Liver (tissue), 9 donors: ENCODE measurements around the gene RRP1. TPM values are rescaled to one million over a fixed set of nuclear protein-coding genes. Genes with fewer than 3 reads are reported as not detected.
"Not testable (repeated sequence)": the region's sequence is repeated elsewhere in the genome, so short reads cannot be mapped to it uniquely, and the experiment has no call there.

Experiments
- DNase-seq: peaks from one replicate; pipeline ENCODE4 v3.0.0-alpha.2; 2017; ENCODE audit warnings: low spot score
- H3K27ac ChIP-seq, 2 donors: one replicate each; pipeline ENCODE4 v1.7.0; 2013; ENCODE audit warnings: inconsistent platforms in 2 of 2, low read length in 2 of 2, control low read depth in 1 of 2, low read depth in 1 of 2, mild to moderate bottlenecking in 1 of 2
- H3K27me3 ChIP-seq, 4 donors: one replicate each; pipeline versions ENCODE4 v1.6.1 to v1.7.0; 2013; ENCODE audit warnings: low read length in 3 of 4, inconsistent platforms in 1 of 4, mild to moderate bottlenecking in 1 of 4, moderate library complexity in 1 of 4; ENCODE audit not compliant: control insufficient read depth in 4 of 4, insufficient read depth in 4 of 4
- H3K36me3 ChIP-seq, 4 donors: one replicate each; pipeline versions ENCODE4 v1.6.1 to v1.7.0; 2013; ENCODE audit warnings: low read length in 3 of 4, mild to moderate bottlenecking in 3 of 4, low read depth in 1 of 4, moderate library complexity in 1 of 4; ENCODE audit not compliant: control insufficient read depth in 4 of 4, insufficient read depth in 3 of 4
- H3K4me1 ChIP-seq, 4 donors: one replicate each; pipeline versions ENCODE4 v1.6.1 to v1.7.0; 2013; ENCODE audit warnings: low read length in 3 of 4, mild to moderate bottlenecking in 3 of 4, moderate library complexity in 1 of 4; ENCODE audit not compliant: control insufficient read depth in 4 of 4, insufficient read depth in 4 of 4
- H3K4me3 ChIP-seq, 3 donors: one replicate each; pipeline versions ENCODE4 v1.6.1 to v1.7.0; 2013; ENCODE audit warnings: low read length in 3 of 3, control low read depth in 1 of 3, low read depth in 1 of 3, mild to moderate bottlenecking in 1 of 3
- H3K9ac ChIP-seq, 2 donors: one replicate each; pipeline ENCODE4 v1.7.0; 2013; ENCODE audit warnings: low read length in 2 of 2, mild to moderate bottlenecking in 2 of 2, moderate library complexity in 2 of 2, control low read depth in 1 of 2, low read depth in 1 of 2
- H3K9me3 ChIP-seq, 4 donors: one replicate each; pipeline versions ENCODE4 v1.6.1 to v1.7.0; 2013; ENCODE audit warnings: low read length in 3 of 4; ENCODE audit not compliant: control insufficient read depth in 4 of 4
- ATF3 ChIP-seq: IDR thresholded peaks from 2 replicates; pipeline ENCODE4 v1.6.1; 2016; ENCODE audit warnings: antibody characterized with exemption
- EGR1 ChIP-seq, 2 donors: IDR thresholded peaks; 2 replicates each; pipeline ENCODE4 v1.6.1; 2016 to 2018; ENCODE audit warnings: antibody characterized with exemption in 2 of 2, low read depth in 2 of 2
- FOXA1 ChIP-seq: IDR thresholded peaks from 2 replicates; pipeline ENCODE4 v1.6.1; 2016; ENCODE audit warnings: antibody characterized with exemption
- FOXA2 ChIP-seq: IDR thresholded peaks from 2 replicates; pipeline ENCODE4 v1.6.1; 2016; ENCODE audit warnings: antibody characterized with exemption
- GABPA ChIP-seq, 2 donors: IDR thresholded peaks in 1 of 2; conservative IDR thresholded peaks in 1 of 2; 2 replicates each; pipeline ENCODE4 v1.6.1; 2016; ENCODE audit warnings: antibody characterized with exemption in 2 of 2, mild to moderate bottlenecking in 1 of 2, moderate library complexity in 1 of 2
- HNF4A ChIP-seq, 2 donors: conservative IDR thresholded peaks; 2 replicates each; pipeline ENCODE4 v1.6.1; 2016; ENCODE audit warnings: antibody characterized with exemption in 2 of 2, mild to moderate bottlenecking in 2 of 2
- HNF4G ChIP-seq: IDR thresholded peaks from 2 replicates; pipeline ENCODE4 v1.6.1; 2016; ENCODE audit warnings: antibody characterized with exemption
- JUND ChIP-seq, 2 donors: IDR thresholded peaks; 2 replicates each; pipeline ENCODE4 v1.6.1; 2016; ENCODE audit warnings: antibody characterized with exemption in 2 of 2
- NR2F2 ChIP-seq: IDR thresholded peaks from 2 replicates; pipeline ENCODE4 v1.6.1; 2016; ENCODE audit warnings: antibody characterized with exemption
- RXRA ChIP-seq, 2 donors: IDR thresholded peaks; 2 replicates each; pipeline ENCODE4 v1.6.1; 2017 to 2018; ENCODE audit warnings: antibody characterized with exemption in 2 of 2, mild to moderate bottlenecking in 1 of 2
- SP1 ChIP-seq: IDR thresholded peaks from 2 replicates; pipeline ENCODE4 v1.6.1; 2018; ENCODE audit warnings: antibody characterized with exemption, mild to moderate bottlenecking
- TAF1 ChIP-seq: conservative IDR thresholded peaks from 2 replicates; pipeline ENCODE4 v1.6.1; 2016; ENCODE audit warnings: antibody characterized with exemption, mild to moderate bottlenecking
- YY1 ChIP-seq: IDR thresholded peaks from 2 replicates; pipeline ENCODE4 v1.6.1; 2016; ENCODE audit warnings: antibody characterized with exemption, mild to moderate bottlenecking
- WGBS: extraction: QIAGEN DNeasy Blood & Tissue Kit; methylation state at CpG from one replicate; pipeline ENCODE4 v1.1.7; 2013; 5-methylcytosine and 5-hydroxymethylcytosine counted together
- polyA plus RNA-seq, 2 donors: library from polyadenylated mRNA; stranded (reverse) in 1 of 2; unstranded in 1 of 2; fragments of 200-250 nt in 1 of 2; fragments of >200 nt in 1 of 2; fragmentation: Nextera tagmentation in 1 of 2; extraction: Ambion mirVana in 1 of 2; gene quantifications; one replicate each; pipeline versions ENCODE4 v1.2.1 to v1.2.3, GENCODE V29; 2013 to 2015
- total RNA-seq, 2 donors: library from RNA; depleted of rRNA; stranded (reverse); fragments of >200 nt; gene quantifications; one replicate each; pipeline ENCODE4 v1.2.3, GENCODE V29; 2014
- TF ChIP-seq, protein P1 (sequence below): IDR thresholded peaks from 2 replicates; pipeline ENCODE4 v1.6.1; 2016; ENCODE audit warnings: antibody characterized with exemption, mild to moderate bottlenecking
- TF ChIP-seq, protein P2 (sequence below): IDR thresholded peaks from 2 replicates; pipeline ENCODE4 v1.6.1; 2016; ENCODE audit warnings: antibody characterized with exemption
- TF ChIP-seq, protein P3 (sequence below): fragments of 150-350 bp; IDR thresholded peaks from 2 replicates; pipeline ENCODE4 v1.5.1; 2017; ENCODE audit warnings: improper control_type of control experiment, low read depth, low read length; ENCODE audit not compliant: missing input control
- TF ChIP-seq, protein P4 (sequence below): IDR thresholded peaks from 2 replicates; pipeline ENCODE4 v1.6.1; 2016; ENCODE audit warnings: antibody characterized with exemption
- donor health status: healthy.
- donor health status: healthy.
- donor health status: healthy.
- donor health status: healthy.
- donor health status: healthy.

The RRP1 gene
- total and polyA plus RNA-seq, 4 donors, result 5.4 to 15.0 (median 7.7) TPM

DNA sequence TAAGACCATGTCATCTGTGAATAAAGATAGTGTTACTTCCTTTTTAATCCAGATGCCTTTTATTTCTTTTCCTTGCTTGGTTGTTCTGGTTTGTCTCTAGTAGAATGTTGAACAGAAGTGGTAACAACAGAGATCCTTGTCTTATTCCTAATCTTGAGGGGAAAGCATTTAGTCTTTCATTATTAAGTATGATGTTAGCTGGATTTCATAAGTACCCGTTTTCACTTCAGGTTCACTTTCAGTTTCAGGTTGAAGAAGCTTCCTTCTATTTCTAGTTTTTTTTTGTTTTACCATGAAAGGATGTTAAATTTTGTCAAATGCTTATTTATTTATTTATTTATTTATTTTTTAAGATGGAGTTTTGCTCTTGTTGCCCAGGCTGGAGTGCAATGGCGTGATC lies 53.4 kb downstream of the RRP1 start:
- 50% methylated on average over 2 of the region's 2 CpGs for WGBS
- Histone ChIP-seq H3K4me3 (no peak overlapping the region), H3K9ac (no peak overlapping the region), H3K36me3 (no peaks in the 10 kb centered on the region), H3K9me3 (no peaks in the 10 kb centered on the region), H3K27ac (no peak overlapping the region), H3K27me3 (no peaks in the 10 kb centered on the region), H3K4me1 (no peaks in the 10 kb centered on the region)
- TF ChIP-seq JUND (IDR thresholded peaks at IDR 0.05) (no peak), RXRA (IDR thresholded peaks at IDR 0.05) (no peak), FOXA1 (no peak), YY1 (no peak), TAF1 (no peak), HNF4A (conservative IDR thresholded peaks at IDR 0.05) (no peak), FOXA2 (no peak), HNF4G (no peak)
- TF ChIP-seq, protein P1, sequence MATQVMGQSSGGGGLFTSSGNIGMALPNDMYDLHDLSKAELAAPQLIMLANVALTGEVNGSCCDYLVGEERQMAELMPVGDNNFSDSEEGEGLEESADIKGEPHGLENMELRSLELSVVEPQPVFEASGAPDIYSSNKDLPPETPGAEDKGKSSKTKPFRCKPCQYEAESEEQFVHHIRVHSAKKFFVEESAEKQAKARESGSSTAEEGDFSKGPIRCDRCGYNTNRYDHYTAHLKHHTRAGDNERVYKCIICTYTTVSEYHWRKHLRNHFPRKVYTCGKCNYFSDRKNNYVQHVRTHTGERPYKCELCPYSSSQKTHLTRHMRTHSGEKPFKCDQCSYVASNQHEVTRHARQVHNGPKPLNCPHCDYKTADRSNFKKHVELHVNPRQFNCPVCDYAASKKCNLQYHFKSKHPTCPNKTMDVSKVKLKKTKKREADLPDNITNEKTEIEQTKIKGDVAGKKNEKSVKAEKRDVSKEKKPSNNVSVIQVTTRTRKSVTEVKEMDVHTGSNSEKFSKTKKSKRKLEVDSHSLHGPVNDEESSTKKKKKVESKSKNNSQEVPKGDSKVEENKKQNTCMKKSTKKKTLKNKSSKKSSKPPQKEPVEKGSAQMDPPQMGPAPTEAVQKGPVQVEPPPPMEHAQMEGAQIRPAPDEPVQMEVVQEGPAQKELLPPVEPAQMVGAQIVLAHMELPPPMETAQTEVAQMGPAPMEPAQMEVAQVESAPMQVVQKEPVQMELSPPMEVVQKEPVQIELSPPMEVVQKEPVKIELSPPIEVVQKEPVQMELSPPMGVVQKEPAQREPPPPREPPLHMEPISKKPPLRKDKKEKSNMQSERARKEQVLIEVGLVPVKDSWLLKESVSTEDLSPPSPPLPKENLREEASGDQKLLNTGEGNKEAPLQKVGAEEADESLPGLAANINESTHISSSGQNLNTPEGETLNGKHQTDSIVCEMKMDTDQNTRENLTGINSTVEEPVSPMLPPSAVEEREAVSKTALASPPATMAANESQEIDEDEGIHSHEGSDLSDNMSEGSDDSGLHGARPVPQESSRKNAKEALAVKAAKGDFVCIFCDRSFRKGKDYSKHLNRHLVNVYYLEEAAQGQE, result no peak
- TF ChIP-seq, protein P2, sequence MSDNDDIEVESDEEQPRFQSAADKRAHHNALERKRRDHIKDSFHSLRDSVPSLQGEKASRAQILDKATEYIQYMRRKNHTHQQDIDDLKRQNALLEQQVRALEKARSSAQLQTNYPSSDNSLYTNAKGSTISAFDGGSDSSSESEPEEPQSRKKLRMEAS, result no peak
- TF ChIP-seq, protein P3, sequence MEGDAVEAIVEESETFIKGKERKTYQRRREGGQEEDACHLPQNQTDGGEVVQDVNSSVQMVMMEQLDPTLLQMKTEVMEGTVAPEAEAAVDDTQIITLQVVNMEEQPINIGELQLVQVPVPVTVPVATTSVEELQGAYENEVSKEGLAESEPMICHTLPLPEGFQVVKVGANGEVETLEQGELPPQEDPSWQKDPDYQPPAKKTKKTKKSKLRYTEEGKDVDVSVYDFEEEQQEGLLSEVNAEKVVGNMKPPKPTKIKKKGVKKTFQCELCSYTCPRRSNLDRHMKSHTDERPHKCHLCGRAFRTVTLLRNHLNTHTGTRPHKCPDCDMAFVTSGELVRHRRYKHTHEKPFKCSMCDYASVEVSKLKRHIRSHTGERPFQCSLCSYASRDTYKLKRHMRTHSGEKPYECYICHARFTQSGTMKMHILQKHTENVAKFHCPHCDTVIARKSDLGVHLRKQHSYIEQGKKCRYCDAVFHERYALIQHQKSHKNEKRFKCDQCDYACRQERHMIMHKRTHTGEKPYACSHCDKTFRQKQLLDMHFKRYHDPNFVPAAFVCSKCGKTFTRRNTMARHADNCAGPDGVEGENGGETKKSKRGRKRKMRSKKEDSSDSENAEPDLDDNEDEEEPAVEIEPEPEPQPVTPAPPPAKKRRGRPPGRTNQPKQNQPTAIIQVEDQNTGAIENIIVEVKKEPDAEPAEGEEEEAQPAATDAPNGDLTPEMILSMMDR, result no peak
- DNase-seq, result no peak

GRCh38 chr21:43844906-43845305 lies 55.5 kb downstream of the RRP1 start:
- not testable (repeated sequence) for H3K4me3 ChIP-seq, H3K9ac ChIP-seq, H3K9me3 ChIP-seq, DNase-seq, H3K4me1 ChIP-seq, H3K36me3 ChIP-seq, H3K27me3 ChIP-seq, H3K27ac ChIP-seq
- WGBS, result 75% methylated on average over 5 of the region's 5 CpGs

- DNase-seq, result no peak
- H3K27ac ChIP-seq, result no peak overlapping the region
- H3K9ac ChIP-seq, result no peak overlapping the region
- 96% methylated on average over 13 of the region's 13 CpGs for WGBS
- H3K4me1 ChIP-seq, result no peaks in the 10 kb centered on the region
- no peaks in the 10 kb centered on the region for H3K27me3 ChIP-seq
- H3K36me3 ChIP-seq, result no peaks in the 10 kb centered on the region
- H3K9me3 ChIP-seq, result no peaks in the 10 kb centered on the region
- no peak overlapping the region for H3K4me3 ChIP-seq
- TF ChIP-seq FOXA1 (no peak), EGR1 (IDR thresholded peaks at IDR 0.05; ENCODE audit: low read depth in 2 of 2) (no peak), ATF3 (no peak), JUND (IDR thresholded peaks at IDR 0.05) (no peak), NR2F2 (no peak), SP1 (no peak), FOXA2 (no peak), HNF4A (conservative IDR thresholded peaks at IDR 0.05) (no peak), YY1 (no peak), HNF4G (no peak), RXRA (IDR thresholded peaks at IDR 0.05) (no peak), GABPA (IDR thresholded peaks at IDR 0.05 in 1 of 2, conservative IDR thresholded peaks at IDR 0.05 in 1 of 2) (no peak)
- TF ChIP-seq, protein P4, sequence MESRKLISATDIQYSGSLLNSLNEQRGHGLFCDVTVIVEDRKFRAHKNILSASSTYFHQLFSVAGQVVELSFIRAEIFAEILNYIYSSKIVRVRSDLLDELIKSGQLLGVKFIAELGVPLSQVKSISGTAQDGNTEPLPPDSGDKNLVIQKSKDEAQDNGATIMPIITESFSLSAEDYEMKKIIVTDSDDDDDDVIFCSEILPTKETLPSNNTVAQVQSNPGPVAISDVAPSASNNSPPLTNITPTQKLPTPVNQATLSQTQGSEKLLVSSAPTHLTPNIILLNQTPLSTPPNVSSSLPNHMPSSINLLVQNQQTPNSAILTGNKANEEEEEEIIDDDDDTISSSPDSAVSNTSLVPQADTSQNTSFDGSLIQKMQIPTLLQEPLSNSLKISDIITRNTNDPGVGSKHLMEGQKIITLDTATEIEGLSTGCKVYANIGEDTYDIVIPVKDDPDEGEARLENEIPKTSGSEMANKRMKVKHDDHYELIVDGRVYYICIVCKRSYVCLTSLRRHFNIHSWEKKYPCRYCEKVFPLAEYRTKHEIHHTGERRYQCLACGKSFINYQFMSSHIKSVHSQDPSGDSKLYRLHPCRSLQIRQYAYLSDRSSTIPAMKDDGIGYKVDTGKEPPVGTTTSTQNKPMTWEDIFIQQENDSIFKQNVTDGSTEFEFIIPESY, result no peak
- TF ChIP-seq, protein P3, result no peak
- TF ChIP-seq, protein P2, result no peak
Observed at GRCh38 chr21:43845386-43845785, 56.0 kb downstream of the RRP1 start.
